GM21619 (cell line): ENCODE results near the gene FSTL4.

Experiments used
- ATAC-seq: cut with Tn5 transposase; IDR thresholded peaks from one replicate; pipeline ENCODE4 v1.9.1; 2021; ENCODE audit not compliant: unreplicated experiment

Gene FSTL4

GRCh38 chr5:133307275-133307674 lies 305.1 kb downstream of the FSTL4 start:
- ATAC-seq, result no peak

- no peak for ATAC-seq
Observed at GRCh38 chr5:133304707-133305216, 307.6 kb downstream of the FSTL4 start.

GRCh38 chr5:133304178-133304577 lies 308.2 kb downstream of the FSTL4 start:
- no peak for ATAC-seq

- no peak for ATAC-seq
Observed at GRCh38 chr5:133303298-133303697, 309.0 kb downstream of the FSTL4 start.

GRCh38 chr5:133299728-133300127 lies 312.6 kb downstream of the FSTL4 start:
- ATAC-seq, result no peak

GRCh38 chr5:133299021-133299420 lies 313.3 kb downstream of the FSTL4 start:
- no peak for ATAC-seq

GRCh38 chr5:133298447-133298846 lies 313.9 kb downstream of the FSTL4 start:
- ATAC-seq, result no peak

- ATAC-seq, result no peak
Observed at GRCh38 chr5:133297293-133297692, 315.0 kb downstream of the FSTL4 start.

- ATAC-seq, result no peak
Observed at GRCh38 chr5:133296624-133297023, 315.7 kb downstream of the FSTL4 start.

GRCh38 chr5:133295520-133295919 lies 316.8 kb downstream of the FSTL4 start:
- ATAC-seq, result no peak

- no peak for ATAC-seq
Observed at GRCh38 chr5:133294380-133294779, 318.0 kb downstream of the FSTL4 start.

- no peak for ATAC-seq
Observed at GRCh38 chr5:133293960-133294359, 318.4 kb downstream of the FSTL4 start.

GRCh38 chr5:133292300-133292699 lies 320.0 kb downstream of the FSTL4 start:
- ATAC-seq, result no peak

- ATAC-seq, result no peak
Observed at GRCh38 chr5:133291524-133291923, 320.8 kb downstream of the FSTL4 start.

GRCh38 chr5:133290669-133291240 lies 321.6 kb downstream of the FSTL4 start:
- no peak for ATAC-seq

GRCh38 chr5:133289686-133290367 lies 322.5 kb downstream of the FSTL4 start:
- ATAC-seq, result no peak

- no peak for ATAC-seq
Observed at GRCh38 chr5:133287500-133287899, 324.8 kb downstream of the FSTL4 start.

- no peak for ATAC-seq
Observed at GRCh38 chr5:133286483-133286882, 325.9 kb downstream of the FSTL4 start.

GRCh38 chr5:133285583-133286021 lies 326.7 kb downstream of the FSTL4 start:
- no peak for ATAC-seq

- no peak for ATAC-seq
Observed at GRCh38 chr5:133284306-133284705, 328.0 kb downstream of the FSTL4 start.

- no peak for ATAC-seq
Observed at GRCh38 chr5:133278317-133278716, 334.0 kb downstream of the FSTL4 start.

- ATAC-seq, result no peak
Observed at GRCh38 chr5:133277744-133278143, 334.6 kb downstream of the FSTL4 start.

GRCh38 chr5:133276171-133276570 lies 336.2 kb downstream of the FSTL4 start:
- no peak for ATAC-seq
